ENCODE measurements around the gene PRKD1.

GRCh38 chr14:29843981-29844380 lies 83.7 kb downstream of the PRKD1 start:
- TF ChIP-seq CTCF (IDR thresholded peaks at IDR 0.05) (no peak), POLR2AphosphoS5 (IDR thresholded peaks at IDR 0.05) (no peak)
